GM23248 (cell line): ENCODE results near the gene NCK2.

Experiments used
- EZH2 ChIP-seq: fragments of 200-600 bp; sonication (generic); IDR thresholded peaks from 2 replicates; pipeline ENCODE4 v1.6.1; 2018; ENCODE audit warnings: antibody characterized with exemption, mild to moderate bottlenecking; ENCODE audit not compliant: insufficient read depth, poor library complexity, severe bottlenecking
- EZH2phosphoT487 ChIP-seq: fragments of 200-600 bp; sonication (generic); IDR thresholded peaks from 2 replicates; pipeline ENCODE4 v1.6.1; 2018; ENCODE audit warnings: antibody characterized with exemption, moderate library complexity, mild to moderate bottlenecking, low read depth; ENCODE audit not compliant: insufficient read depth

DNA sequence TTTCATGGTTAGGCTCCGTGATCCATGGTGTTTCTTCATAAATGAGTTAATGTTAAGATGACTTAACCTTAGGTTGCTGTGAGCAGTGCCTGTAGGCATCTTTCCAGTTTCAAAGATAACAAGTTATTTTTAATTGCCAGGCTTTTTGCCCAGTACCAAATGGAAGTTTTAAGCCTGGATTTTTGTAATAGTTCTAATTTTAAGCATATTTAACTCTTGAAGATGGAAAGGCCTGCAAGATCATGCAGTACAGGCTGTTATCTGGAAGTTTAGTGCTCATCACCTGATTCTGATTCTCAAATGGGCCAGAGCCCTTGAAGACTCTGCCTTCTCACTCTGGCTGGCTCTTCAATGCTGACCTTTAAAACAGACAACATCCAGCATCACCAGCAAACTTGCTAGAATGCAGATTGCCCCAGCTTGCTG, 141.3 kb downstream of the NCK2 start:
- no peak for TF ChIP-seq EZH2
- TF ChIP-seq EZH2phosphoT487: no peak
